ENCODE measurements around the gene MRC2.

GRCh38 chr17:62663304-62663703 lies 35.8 kb downstream of the MRC2 start:
- TF ChIP-seq, protein P1, sequence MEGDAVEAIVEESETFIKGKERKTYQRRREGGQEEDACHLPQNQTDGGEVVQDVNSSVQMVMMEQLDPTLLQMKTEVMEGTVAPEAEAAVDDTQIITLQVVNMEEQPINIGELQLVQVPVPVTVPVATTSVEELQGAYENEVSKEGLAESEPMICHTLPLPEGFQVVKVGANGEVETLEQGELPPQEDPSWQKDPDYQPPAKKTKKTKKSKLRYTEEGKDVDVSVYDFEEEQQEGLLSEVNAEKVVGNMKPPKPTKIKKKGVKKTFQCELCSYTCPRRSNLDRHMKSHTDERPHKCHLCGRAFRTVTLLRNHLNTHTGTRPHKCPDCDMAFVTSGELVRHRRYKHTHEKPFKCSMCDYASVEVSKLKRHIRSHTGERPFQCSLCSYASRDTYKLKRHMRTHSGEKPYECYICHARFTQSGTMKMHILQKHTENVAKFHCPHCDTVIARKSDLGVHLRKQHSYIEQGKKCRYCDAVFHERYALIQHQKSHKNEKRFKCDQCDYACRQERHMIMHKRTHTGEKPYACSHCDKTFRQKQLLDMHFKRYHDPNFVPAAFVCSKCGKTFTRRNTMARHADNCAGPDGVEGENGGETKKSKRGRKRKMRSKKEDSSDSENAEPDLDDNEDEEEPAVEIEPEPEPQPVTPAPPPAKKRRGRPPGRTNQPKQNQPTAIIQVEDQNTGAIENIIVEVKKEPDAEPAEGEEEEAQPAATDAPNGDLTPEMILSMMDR (IDR thresholded peaks at IDR 0.05; ENCODE audit: insufficient read depth, low read length, poor library complexity, severe bottlenecking), result no peak
- no peak for TF ChIP-seq EZH2phosphoT487 (conservative IDR thresholded peaks at IDR 0.05; ENCODE audit: low read length)
